Endodermal cell (in vitro differentiated cells): ENCODE data around the gene HOXD8. TPM values are rescaled to one million over a fixed set of nuclear protein-coding genes. Genes with fewer than 3 reads are reported as not detected.

Experiments used
- DNase-seq: peaks from one replicate; pipeline ENCODE4 v3.0.0-alpha.2; 2017
- H3K27ac ChIP-seq: 2 replicates; pipeline ENCODE4 v1.5.1; 2013; ENCODE audit warnings: mild to moderate bottlenecking, low read depth, low read length, moderate library complexity
- H3K27me3 ChIP-seq: 2 replicates; pipeline ENCODE4 v1.6.1; 2013; ENCODE audit warnings: mild to moderate bottlenecking, low read length, moderate library complexity; ENCODE audit not compliant: insufficient read depth, control insufficient read depth, poor library complexity, severe bottlenecking
- H3K36me3 ChIP-seq: 2 replicates; pipeline ENCODE4 v1.7.0; 2013; ENCODE audit warnings: mild to moderate bottlenecking, low read length, moderate library complexity; ENCODE audit not compliant: control insufficient read depth, insufficient read depth
- H3K4me1 ChIP-seq: one replicate; pipeline ENCODE4 v1.7.0; 2013; ENCODE audit warnings: low read length; ENCODE audit not compliant: control insufficient read depth, insufficient read depth
- H3K4me3 ChIP-seq: 2 replicates; pipeline ENCODE4 v1.5.1; 2013; ENCODE audit warnings: mild to moderate bottlenecking, low read length, moderate library complexity
- H3K9ac ChIP-seq: 2 replicates; pipeline ENCODE4 v1.6.1; 2013; ENCODE audit warnings: mild to moderate bottlenecking, low read length, moderate library complexity; ENCODE audit not compliant: poor library complexity, severe bottlenecking; ENCODE audit errors: extremely low read depth
- H3K9me3 ChIP-seq: 2 replicates; pipeline ENCODE4 v1.6.1; 2013; ENCODE audit warnings: mild to moderate bottlenecking, low read length, moderate library complexity; ENCODE audit not compliant: control insufficient read depth
- H3K27ac Mint-ChIP-seq: 2 replicates; pipeline ENCODE4 v1.8.0; 2020; ENCODE audit warnings: mixed read lengths
- H3K27me3 Mint-ChIP-seq: 2 replicates; pipeline ENCODE4 v1.8.0; 2021; ENCODE audit warnings: mild to moderate bottlenecking, mixed read lengths; ENCODE audit not compliant: insufficient read depth
- H3K36me3 Mint-ChIP-seq: 2 replicates; pipeline ENCODE4 v1.8.0; 2020; ENCODE audit warnings: low read depth, mixed read lengths
- H3K4me1 Mint-ChIP-seq: 2 replicates; pipeline ENCODE4 v1.8.0; 2020; ENCODE audit warnings: mixed read lengths
- H3K4me3 Mint-ChIP-seq: 2 replicates; pipeline ENCODE4 v1.8.0; 2020; ENCODE audit warnings: mild to moderate bottlenecking, moderate library complexity, mixed read lengths
- H3K9me3 Mint-ChIP-seq: 2 replicates; pipeline ENCODE4 v1.8.0; 2020; ENCODE audit warnings: mild to moderate bottlenecking, mixed read lengths
- CTCF ChIP-seq: fragments of 200-600 bp; sonication (generic); conservative IDR thresholded peaks from 2 replicates; pipeline ENCODE4 v1.5.0; 2021; ENCODE audit warnings: antibody characterized with exemption, mild to moderate bottlenecking
- WGBS, 2 experiments: methylation state at CpG; one replicate each; pipeline versions ENCODE4 v1.1.5 to v1.1.7; 2013; ENCODE audit warnings: missing lambda C conversion rate in 2 of 2, mixed read lengths in 1 of 2; ENCODE audit not compliant: insufficient coverage in 1 of 2, insufficient read length in 1 of 2; 5-methylcytosine and 5-hydroxymethylcytosine counted together
- total RNA-seq, 2 donors: library from RNA; stranded (reverse); fragmentation: NEBNext Ultra II Directional in 1 of 2; extraction: Animal tissue kit (Norgen Biotek cat#: 25700) in 1 of 2; gene quantifications; 2 replicates in 1 of 2; 3 replicates in 1 of 2; pipeline ENCODE4 v1.2.1, GENCODE V29; 2021

HOXD8 gene
- total RNA-seq, 2 donors from 2014 or later, result not detected

DNA sequence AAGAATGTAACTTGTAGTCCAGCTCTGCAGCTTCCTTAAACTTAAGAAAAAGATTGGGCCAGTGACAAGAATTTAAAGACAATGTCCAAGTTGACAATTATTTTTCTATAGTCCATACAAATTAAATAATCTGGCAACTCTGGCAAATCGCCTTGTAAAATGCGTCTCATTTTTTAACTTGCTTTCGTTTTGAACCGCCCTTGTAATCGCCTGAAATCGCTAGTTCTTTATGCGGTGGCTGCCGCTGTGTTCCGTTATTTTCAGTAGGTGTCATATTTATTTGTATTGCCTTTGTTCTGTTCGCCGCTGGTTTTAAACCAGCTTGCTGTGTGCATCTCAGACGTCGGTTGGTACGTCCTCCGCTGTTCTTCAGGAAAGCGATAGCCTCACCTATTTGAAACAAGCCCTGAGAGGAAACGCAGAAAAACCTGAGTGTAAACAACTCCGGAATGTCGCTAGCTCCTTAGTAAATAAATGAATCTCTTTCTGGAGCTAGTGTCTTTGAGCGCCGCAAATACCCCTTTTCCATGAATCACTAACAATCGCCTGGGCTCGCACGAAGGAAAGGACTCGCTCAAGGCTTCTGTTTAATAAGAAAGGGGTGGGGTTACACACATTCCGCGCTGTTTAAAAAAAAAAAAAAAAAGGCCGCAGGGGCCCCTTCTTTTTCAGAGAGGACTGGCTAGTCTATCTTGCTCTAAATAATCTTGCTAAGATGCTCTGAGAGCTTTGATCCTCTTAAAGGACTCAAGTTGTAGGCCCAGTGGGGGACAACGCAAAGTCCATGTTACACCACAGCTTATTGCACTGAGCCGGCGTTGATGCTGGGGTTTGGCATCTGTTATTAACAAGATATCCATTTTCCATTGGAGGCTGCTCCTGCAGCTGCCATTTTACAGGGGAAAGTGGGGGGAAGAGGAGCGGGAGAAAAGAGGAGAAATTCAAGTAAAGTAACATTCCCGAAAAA lies 3.0 kb downstream of the HOXD8 start:
- Mint-ChIP-seq H3K9me3 (no peaks in the 10 kb centered on the region), H3K27me3 (peaks cover 96% of the 10 kb centered on the region), H3K27ac (no peak overlapping the region), H3K4me1 (peaks cover 12% of the 10 kb centered on the region), H3K36me3 (no peaks in the 10 kb centered on the region), H3K4me3 (no peak overlapping the region)
- H3K27me3 ChIP-seq, result peaks cover 100% of the 10 kb centered on the region
- 2 to 4% methylated on average over 21 to 33 of the region's 33 CpGs for WGBS, 2 experiments
- H3K4me1 ChIP-seq, result peaks cover 3% of the 10 kb centered on the region
- peak; percentile 53 for DNase-seq
- no peak for TF ChIP-seq CTCF
- H3K4me3 ChIP-seq, result no peak overlapping the region
- no peak overlapping the region for H3K27ac ChIP-seq
- no peaks in the 10 kb centered on the region for H3K9me3 ChIP-seq
- H3K9ac ChIP-seq, result no peak overlapping the region
- no peaks in the 10 kb centered on the region for H3K36me3 ChIP-seq

DNA sequence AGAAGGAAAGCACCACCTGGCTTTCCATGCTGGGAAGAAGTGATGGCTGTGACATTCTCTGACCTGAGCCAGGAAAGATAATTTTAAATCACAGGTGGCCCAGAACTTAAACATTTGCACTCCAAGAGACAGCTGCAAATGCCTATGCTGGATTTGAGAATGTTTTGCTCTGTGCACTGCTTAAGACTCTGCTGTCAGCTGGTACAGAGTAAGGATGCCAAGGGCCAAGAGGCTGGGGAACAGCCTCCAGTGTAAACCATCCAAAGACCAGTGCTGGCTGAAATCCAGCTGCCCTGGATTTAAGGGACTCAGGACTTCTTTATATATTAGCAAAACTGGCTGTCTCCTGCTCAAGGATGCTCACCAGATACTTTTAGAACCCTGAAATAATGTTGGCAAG lies 3.9 kb downstream of the HOXD8 start:
- Mint-ChIP-seq H3K27me3 (peaks cover 96% of the 10 kb centered on the region), H3K36me3 (no peaks in the 10 kb centered on the region), H3K27ac (no peak overlapping the region), H3K9me3 (no peaks in the 10 kb centered on the region), H3K4me1 (peaks cover 7% of the 10 kb centered on the region), H3K4me3 (no peak overlapping the region)
- no peak for TF ChIP-seq CTCF
- H3K9me3 ChIP-seq, result peaks cover 8% of the 10 kb centered on the region
- peaks cover 100% of the 10 kb centered on the region for H3K27me3 ChIP-seq
- no peak for DNase-seq
- no peak overlapping the region for H3K27ac ChIP-seq
- peaks cover 3% of the 10 kb centered on the region for H3K4me1 ChIP-seq
- no peak overlapping the region for H3K4me3 ChIP-seq
- H3K9ac ChIP-seq, result no peak overlapping the region
- no peaks in the 10 kb centered on the region for H3K36me3 ChIP-seq

GRCh38 chr2:176134035-176134434 lies 4.5 kb downstream of the HOXD8 start:
- peak; percentile 46 for DNase-seq
- Mint-ChIP-seq H3K27ac (no peak overlapping the region), H3K4me3 (no peak overlapping the region), H3K9me3 (no peaks in the 10 kb centered on the region), H3K4me1 (peaks cover 6% of the 10 kb centered on the region), H3K27me3 (peaks cover 96% of the 10 kb centered on the region), H3K36me3 (no peaks in the 10 kb centered on the region)
- H3K9ac ChIP-seq, result no peak overlapping the region
- peaks cover 3% of the 10 kb centered on the region for H3K4me1 ChIP-seq
- H3K36me3 ChIP-seq, result no peaks in the 10 kb centered on the region
- WGBS, 2 experiments, result 5 to 7% methylated on average over 4 of the region's 4 CpGs
- peaks cover 100% of the 10 kb centered on the region for H3K27me3 ChIP-seq
- H3K4me3 ChIP-seq, result no peak overlapping the region
- peaks cover 12% of the 10 kb centered on the region for H3K9me3 ChIP-seq
- no peak for TF ChIP-seq CTCF
- no peak overlapping the region for H3K27ac ChIP-seq
